CD4-positive, alpha-beta T cell treated with Interferon gamma for 1 hour (primary cell): ENCODE measurements around the gene BOLA1.
"Not testable (repeated sequence)": the region's sequence is repeated elsewhere in the genome, so short reads cannot be mapped to it uniquely, and the experiment has no call there.

Source experiments
- DNase-seq: peaks from one replicate; pipeline ENCODE4 v3.0.0-alpha.2; 2020

Gene BOLA1

GRCh38 chr1:149899460-149900284 is at the start of gene BOLA1:
Gene BOLA1, plus strand, starts transcription at chr1:149899568. Its CDS starts 492 bp downstream, at chr1:149900060.
- DNase-seq: peak; percentile 81

GRCh38 chr1:149849947-149850360 is 49.4 kb upstream of the BOLA1 start:
- DNase-seq: no peak

DNA sequence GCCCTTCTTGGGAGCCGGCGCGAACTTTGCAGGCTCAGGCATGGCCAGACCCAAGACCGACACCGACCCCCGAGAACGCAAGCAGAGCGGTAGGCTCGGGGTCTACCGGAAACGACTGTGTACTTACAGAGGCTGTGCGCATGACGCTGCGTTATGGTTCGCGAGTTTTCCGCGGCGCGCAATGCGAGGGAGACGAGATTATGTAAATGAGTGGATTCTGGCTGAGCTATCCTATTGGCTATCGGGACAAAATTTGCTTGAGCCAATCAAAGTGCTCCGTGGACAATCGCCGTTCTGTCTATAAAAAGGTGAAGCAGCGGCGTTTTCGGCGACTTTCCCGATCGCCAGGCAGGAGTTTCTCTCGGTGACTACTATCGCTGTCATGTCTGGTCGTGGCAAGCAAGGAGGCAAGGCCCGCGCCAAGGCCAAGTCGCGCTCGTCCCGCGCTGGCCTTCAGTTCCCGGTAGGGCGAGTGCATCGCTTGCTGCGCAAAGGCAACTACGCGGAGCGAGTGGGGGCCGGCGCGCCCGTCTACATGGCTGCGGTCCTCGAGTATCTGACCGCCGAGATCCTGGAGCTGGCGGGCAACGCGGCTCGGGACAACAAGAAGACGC is 48.5 kb upstream of the BOLA1 start:
- not testable (repeated sequence) for DNase-seq

- DNase-seq: not testable (repeated sequence)
Measured at GRCh38 chr1:149851585-149852213, 47.7 kb upstream of the BOLA1 start.

DNA sequence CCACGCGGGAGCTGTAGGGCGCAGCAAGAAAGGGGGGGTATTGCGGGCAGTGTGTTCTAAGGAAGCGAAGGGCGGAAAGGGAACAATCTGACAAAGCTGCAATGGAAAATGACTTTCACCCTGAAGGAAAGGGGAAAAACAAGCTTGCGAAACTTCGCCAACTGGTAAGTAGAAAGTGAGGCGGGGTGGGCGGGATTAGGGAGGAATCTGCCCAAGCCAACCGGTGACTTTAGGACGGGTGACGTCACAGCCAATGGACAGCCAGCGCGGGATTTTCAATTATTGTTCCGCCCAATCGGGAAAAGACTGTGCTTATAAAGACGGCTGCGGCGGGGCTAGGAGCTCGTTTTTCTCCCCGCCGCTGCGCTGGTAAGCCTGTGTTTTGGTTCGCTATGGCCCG is 47.1 kb upstream of the BOLA1 start:
- not testable (repeated sequence) for DNase-seq

- not testable (repeated sequence) for DNase-seq
Measured at GRCh38 chr1:149860271-149860670, 39.1 kb upstream of the BOLA1 start.

DNA sequence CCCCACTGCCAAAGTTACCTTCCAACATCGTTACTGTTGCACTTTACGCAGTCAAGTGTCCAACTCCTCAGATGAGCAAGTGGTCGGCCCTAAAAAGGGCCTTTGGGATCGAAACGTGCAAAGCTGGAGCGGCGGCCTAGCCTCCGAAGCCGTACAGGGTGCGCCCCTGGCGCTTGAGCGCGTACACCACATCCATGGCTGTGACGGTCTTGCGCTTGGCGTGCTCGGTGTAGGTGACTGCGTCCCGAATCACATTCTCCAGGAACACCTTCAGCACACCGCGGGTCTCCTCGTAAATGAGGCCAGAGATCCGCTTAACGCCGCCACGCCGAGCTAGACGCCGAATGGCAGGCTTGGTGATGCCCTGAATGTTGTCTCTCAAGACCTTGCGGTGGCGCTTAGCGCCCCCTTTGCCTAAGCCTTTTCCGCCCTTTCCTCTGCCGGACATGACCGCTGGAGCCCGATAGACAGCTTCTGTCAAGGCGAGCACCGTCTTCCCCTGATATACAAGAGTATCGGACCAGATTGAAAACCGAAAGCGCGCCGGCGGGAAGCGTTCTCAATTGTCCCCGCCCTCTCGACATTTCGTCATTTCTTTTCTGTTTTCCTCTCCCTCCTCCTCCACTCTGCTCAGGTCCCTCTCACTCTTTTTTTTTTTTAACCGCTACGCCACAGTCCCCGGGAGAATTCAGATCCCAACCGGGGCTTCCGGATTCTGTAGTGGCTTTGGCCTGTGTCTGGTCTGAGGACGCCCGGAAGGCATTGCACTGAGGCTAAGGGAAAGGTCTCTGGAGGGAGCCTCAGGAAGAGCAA is 38.5 kb upstream of the BOLA1 start:
- not testable (repeated sequence) for DNase-seq

GRCh38 chr1:149861497-149862054 is 37.8 kb upstream of the BOLA1 start:
- not testable (repeated sequence) for DNase-seq

GRCh38 chr1:149866887-149867286 is 32.5 kb upstream of the BOLA1 start:
- not testable (repeated sequence) for DNase-seq

GRCh38 chr1:149873060-149873459 is 26.3 kb upstream of the BOLA1 start:
- DNase-seq: not testable (repeated sequence)

DNA sequence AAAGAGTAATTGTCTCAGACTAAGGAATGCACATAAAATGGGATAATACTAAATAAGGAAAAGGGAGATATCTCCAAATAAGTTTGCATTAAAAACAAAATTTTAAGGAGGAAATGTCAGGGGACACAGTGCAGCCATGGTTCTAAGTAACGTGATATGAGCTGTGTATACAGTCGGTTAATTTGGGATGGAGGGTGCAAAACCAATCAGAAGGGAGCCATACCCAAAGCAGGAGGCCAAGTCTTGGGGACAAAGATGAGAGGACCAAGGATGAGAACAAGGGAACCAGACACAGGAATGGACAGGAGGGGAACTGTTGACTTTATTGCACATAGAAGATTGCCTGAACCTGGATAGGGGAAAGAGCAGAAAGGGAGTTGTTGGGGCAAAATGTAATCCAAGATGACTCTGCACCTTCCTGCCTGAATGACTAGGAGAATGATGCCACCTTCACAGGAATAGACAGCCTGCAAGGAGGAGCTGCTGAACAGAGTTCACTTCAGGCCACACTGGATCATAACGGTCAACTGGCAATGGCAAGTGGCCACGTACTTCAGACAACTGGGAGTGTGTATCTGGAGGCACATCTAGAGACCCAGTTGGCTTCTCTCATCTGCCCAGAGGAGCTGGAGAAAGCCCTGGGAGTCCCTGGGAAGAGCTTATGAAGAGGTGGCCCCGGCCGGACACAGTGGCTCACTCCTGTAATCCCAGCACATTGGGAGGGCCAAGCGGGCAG is 22.0 kb upstream of the BOLA1 start:
- no peak for DNase-seq

GRCh38 chr1:149879556-149879955 is 19.8 kb upstream of the BOLA1 start:
- no peak for DNase-seq

DNA sequence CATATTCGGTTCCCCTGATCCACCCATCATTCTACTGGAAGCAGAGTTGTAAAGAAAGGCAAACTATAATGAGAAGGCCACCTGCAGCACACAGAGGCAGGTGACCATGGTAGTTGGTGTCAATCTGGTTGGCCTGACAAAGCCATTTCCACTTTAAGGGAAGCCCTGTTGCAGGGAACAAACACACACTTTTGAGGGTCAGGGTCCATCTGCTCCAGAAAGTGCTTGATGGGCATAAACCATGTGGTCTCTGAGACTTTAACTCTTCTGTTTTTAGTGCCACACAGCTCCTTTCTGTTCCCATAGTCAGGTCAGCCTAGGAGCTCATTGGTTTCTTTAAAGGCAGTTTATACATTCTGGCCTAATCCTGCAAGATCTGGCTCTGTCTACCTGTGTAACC is 17.5 kb upstream of the BOLA1 start:
- no peak for DNase-seq

DNA sequence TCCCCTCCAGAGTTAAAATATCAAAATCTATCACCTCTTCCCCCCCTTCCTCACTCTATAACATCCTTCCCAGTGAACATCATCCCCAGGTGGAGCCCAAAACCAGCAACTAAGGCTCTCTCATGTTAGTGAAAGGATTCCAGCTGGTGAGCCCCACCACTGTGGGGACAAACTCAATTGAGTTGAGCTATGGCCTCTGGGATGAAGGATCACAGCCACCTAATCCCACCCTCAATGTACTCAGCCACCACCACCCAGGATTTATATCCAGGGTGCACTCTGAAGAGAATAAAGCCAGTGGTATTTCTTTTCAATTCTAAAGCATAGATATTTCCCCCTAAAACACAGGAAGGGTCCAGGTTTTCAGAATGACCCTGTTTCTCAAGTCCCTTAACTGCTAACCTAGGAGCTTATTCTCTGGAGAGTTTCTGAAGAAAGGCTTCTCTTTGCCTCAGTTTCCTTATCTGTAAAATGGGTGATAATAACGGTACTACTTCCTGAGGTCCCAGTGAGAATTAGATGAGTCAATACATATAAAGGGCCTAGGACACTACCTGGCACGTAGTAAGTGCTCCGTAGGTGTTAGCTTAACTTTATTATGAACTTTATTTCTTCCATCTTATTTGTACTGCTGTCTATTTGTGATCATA is 15.6 kb upstream of the BOLA1 start:
- no peak for DNase-seq

GRCh38 chr1:149884433-149885338 is 14.7 kb upstream of the BOLA1 start:
- DNase-seq: peak; percentile 18

- DNase-seq: peak; percentile 68
Measured at GRCh38 chr1:149885339-149886120, 13.8 kb upstream of the BOLA1 start.

DNA sequence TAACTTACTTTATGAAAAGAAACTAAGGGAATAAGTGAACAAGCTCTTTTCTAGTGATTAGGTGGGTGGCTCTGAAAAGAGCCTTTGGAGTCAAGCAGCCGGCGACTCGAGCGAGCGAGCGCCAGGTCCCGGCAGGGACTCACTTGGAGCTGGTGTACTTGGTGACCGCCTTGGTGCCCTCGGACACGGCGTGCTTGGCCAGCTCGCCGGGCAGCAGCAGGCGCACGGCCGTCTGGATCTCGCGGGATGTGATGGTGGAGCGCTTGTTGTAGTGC is 13.3 kb upstream of the BOLA1 start:
- not testable (repeated sequence) for DNase-seq

DNA sequence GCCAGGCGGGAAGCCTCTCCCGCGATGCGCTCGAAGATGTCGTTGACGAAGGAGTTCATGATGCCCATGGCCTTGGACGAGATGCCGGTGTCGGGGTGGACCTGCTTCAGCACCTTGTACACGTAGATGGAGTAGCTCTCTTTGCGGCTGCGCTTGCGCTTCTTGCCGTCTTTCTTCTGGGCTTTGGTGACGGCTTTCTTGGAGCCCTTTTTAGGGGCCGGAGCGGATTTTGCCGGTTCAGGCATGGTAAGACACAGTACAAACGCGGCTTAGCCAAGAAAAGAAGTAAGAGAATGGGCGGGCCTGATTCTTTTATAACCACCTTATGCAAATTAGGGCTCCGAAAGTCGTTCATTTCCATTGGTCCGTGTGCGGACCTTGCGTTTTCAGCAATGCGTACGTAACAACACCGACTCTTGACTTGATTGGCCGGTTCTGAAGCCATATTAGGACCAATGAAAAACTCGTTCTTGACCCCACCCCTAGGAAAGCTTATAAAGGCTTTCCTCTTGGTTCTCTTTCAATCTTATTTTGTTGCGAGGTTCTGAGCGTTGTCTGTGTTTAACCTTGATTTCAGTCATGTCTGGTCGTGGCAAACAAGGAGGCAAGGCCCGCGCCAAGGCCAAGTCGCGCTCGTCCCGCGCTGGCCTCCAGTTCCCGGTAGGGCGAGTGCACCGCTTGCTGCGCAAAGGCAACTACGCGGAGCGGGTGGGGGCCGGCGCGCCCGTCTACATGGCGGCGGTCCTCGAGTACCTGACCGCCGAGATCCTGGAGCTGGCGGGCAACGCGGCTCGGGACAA is 12.8 kb upstream of the BOLA1 start:
- peak; percentile 96 for DNase-seq

DNA sequence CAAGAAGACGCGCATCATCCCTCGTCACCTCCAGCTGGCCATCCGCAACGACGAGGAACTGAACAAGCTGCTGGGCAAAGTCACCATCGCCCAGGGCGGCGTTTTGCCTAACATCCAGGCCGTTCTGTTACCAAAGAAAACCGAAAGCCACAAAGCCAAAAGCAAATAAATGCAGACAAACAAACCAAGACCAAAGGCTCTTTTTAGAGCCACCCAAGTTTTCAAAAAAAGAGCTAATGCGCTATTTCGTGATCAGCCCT is 12.2 kb upstream of the BOLA1 start:
- DNase-seq: not testable (repeated sequence)
